ENCODE data around the gene PLCXD3.

GRCh38 chr5:41286165-41286564, 224.2 kb downstream of the PLCXD3 start:
- TF ChIP-seq CTCF (conservative IDR thresholded peaks at IDR 0.05) (no peak), ZFX (IDR thresholded peaks at IDR 0.05) (no peak)

Measured in C4-2B (cell line).